ENCODE results near the gene BLTP3A. TPM values are rescaled to one million over a fixed set of nuclear protein-coding genes. Genes with fewer than 3 reads are reported as not detected.

Gene BLTP3A
- polyA plus RNA-seq, 1 of the 3 experiments (the other 2 are of a cell fraction), result 3.1 TPM

DNA sequence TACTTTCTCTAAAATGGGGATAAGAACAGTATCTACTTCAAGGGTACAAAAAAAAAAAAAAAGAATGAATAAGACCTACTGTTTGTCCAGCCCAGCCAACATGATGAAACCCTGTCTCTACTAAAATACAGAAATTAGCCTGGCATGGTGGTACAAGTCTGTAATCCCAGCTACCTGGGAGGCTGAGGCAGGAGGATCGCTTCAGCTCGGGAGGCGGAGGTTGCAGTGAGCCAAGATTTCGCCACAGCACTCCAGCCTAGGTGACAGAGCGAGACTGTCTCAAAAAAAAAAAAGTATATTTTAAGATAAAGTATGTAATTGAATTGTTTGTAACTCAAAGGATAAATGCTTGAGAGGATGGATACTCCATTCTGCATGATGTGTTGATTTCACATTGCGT is 2.0 kb downstream of the BLTP3A start:
- no peak overlapping the region for H3K9ac ChIP-seq
- no peak overlapping the region for H3K27ac ChIP-seq (ENCODE audit: low read depth in 2 of 2, low read length in 1 of 2)
- no peak overlapping the region for H2AFZ ChIP-seq (ENCODE audit: low read depth)
- H4K20me1 ChIP-seq (ENCODE audit: insufficient read depth), result no peaks in the 10 kb centered on the region; the same call in 1 of the 2 replicates
- ChIA-PET CTCF (interaction anchor here (0.8 kb wide), 1 partner anchor 19 kb away, joined by 3 read pairs; no protein-coding TSS in a partner anchor), POLR2A (no interaction called here)
- H3F3A ChIP-seq (replicated peaks; ENCODE audit: insufficient read depth), result peaks cover 7% of the 10 kb centered on the region
- WGBS (ENCODE audit: low lambda C conversion rate), result 95% methylated on average over 6 of the region's 6 CpGs
- peaks cover 37% of the 10 kb centered on the region for H3K79me2 ChIP-seq (ENCODE audit: insufficient read depth)
- no peaks in the 10 kb centered on the region for H3K27me3 ChIP-seq (ENCODE audit: insufficient read depth)
- H3K4me3 ChIP-seq (ENCODE audit: low read depth in 2 of 2, low read length in 1 of 2), result peak overlapping the region in 1 of 2 experiments; percentile 76; a peak in 1 of 4 replicates
- no peak for DNase-seq
- H3K36me3 ChIP-seq (replicated peaks in 1 of 2; ENCODE audit: control insufficient read depth in 1 of 2, insufficient read depth in 2 of 2, low read length in 1 of 2), result no peaks in the 10 kb centered on the region
- no peak overlapping the region for H3K4me2 ChIP-seq
- peaks cover 0 to 8% of the 10 kb centered on the region in 2 experiments; a peak in 2 of 4 replicates for H3K4me1 ChIP-seq (ENCODE audit: control insufficient read depth in 1 of 2, insufficient read depth in 2 of 2, low read depth in 1 of 2, low read length in 1 of 2)
- H3K9me3 ChIP-seq, result no peaks in the 10 kb centered on the region
- no peak for TF ChIP-seq GABPA (IDR thresholded peaks at IDR 0.05; ENCODE audit: low read depth)
- no peak for TF ChIP-seq TAF1 (IDR thresholded peaks at IDR 0.05; ENCODE audit: borderline replicate concordance, low read depth, low read length)
- no peak for TF ChIP-seq YY1 (IDR thresholded peaks at IDR 0.05; ENCODE audit: low read depth)
- no peak for TF ChIP-seq RFX5 (IDR thresholded peaks at IDR 0.05; ENCODE audit: low read length)
- TF ChIP-seq GATA2 (CRISPR knock-in tag; IDR thresholded peaks at IDR 0.05), result no peak
- no peak for TF ChIP-seq EP300 (IDR thresholded peaks at IDR 0.05; ENCODE audit: borderline replicate concordance in 1 of 2, low read depth in 1 of 2, low read length in 1 of 2)
- TF ChIP-seq, protein P1, sequence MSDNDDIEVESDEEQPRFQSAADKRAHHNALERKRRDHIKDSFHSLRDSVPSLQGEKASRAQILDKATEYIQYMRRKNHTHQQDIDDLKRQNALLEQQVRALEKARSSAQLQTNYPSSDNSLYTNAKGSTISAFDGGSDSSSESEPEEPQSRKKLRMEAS (IDR thresholded peaks at IDR 0.05; ENCODE audit: low read depth), result no peak
- no peak for TF ChIP-seq RAD21 (IDR thresholded peaks at IDR 0.05; ENCODE audit: low read length)
- TF ChIP-seq SIN3A (IDR thresholded peaks at IDR 0.05; ENCODE audit: borderline replicate concordance, low read depth, low read length), result no peak
- no peak for TF ChIP-seq NFIC (IDR thresholded peaks at IDR 0.05; ENCODE audit: borderline replicate concordance)
- TF ChIP-seq NRF1 (IDR thresholded peaks at IDR 0.05; ENCODE audit: low read depth, low read length), result no peak
- no peak for TF ChIP-seq MEF2A (IDR thresholded peaks at IDR 0.05; ENCODE audit: borderline replicate concordance, low read depth)
- no peak for TF ChIP-seq FOXM1 (IDR thresholded peaks at IDR 0.05; ENCODE audit: low read depth)
- TF ChIP-seq MXI1 (IDR thresholded peaks at IDR 0.05; ENCODE audit: low read depth, low read length), result no peak
- TF ChIP-seq, protein P2, sequence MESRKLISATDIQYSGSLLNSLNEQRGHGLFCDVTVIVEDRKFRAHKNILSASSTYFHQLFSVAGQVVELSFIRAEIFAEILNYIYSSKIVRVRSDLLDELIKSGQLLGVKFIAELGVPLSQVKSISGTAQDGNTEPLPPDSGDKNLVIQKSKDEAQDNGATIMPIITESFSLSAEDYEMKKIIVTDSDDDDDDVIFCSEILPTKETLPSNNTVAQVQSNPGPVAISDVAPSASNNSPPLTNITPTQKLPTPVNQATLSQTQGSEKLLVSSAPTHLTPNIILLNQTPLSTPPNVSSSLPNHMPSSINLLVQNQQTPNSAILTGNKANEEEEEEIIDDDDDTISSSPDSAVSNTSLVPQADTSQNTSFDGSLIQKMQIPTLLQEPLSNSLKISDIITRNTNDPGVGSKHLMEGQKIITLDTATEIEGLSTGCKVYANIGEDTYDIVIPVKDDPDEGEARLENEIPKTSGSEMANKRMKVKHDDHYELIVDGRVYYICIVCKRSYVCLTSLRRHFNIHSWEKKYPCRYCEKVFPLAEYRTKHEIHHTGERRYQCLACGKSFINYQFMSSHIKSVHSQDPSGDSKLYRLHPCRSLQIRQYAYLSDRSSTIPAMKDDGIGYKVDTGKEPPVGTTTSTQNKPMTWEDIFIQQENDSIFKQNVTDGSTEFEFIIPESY (IDR thresholded peaks at IDR 0.05; ENCODE audit: borderline replicate concordance, low read depth), result no peak
- no peak for TF ChIP-seq TCF12 (IDR thresholded peaks at IDR 0.05)
- no peak for TF ChIP-seq CTCF (IDR thresholded peaks at IDR 0.05)
- TF ChIP-seq EZH2phosphoT487 (IDR thresholded peaks at IDR 0.05; ENCODE audit: borderline replicate concordance, low read depth), result no peak
- TF ChIP-seq USF1 (IDR thresholded peaks at IDR 0.05; ENCODE audit: borderline replicate concordance, low read depth), result no peak
- no peaks in the 10 kb centered on the region for H3K9me2 ChIP-seq
